ENCODE results near the gene PFN2. TPM values are rescaled to one million over a fixed set of nuclear protein-coding genes. Genes with fewer than 3 reads are reported as not detected.
"Not testable (repeated sequence)": the region's sequence is repeated elsewhere in the genome, so short reads cannot be mapped to it uniquely, and the experiment has no call there.

PFN2 gene
- total and polyA plus RNA-seq, 5 donors, result 48.5 to 74.6 (median 64.9) TPM

DNA sequence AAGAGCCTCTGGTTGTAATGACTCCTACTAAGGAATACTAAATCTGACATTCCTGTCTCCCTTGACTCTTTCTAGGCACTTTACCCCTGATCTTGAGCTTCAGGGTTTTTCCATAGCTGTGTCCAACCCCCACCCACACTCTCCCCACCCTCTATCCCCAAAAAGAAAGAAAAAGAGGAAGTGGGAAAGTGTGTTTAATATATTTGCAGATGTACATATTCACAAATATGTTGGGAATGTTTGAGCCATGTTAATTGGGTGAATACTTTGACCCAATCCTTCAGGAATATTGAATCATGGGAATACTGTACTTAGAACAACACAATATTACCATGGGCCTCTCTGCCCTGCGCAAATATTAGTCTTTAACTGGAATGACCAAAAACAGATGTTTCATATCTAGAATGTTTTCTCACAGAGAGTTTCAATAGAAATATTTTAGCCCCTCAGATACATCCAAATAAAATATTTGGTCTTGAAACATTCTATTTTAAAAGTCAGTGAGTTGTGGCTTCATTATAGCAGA, 19.8 kb upstream of the PFN2 start:
- no peak for DNase-seq
- Histone ChIP-seq H3K27ac (ENCODE audit: low read length) (no peak overlapping the region), H3K9me3 (ENCODE audit: control insufficient read depth, low read length) (no peaks in the 10 kb centered on the region), H3K4me1 (ENCODE audit: control insufficient read depth, insufficient read depth, low read length) (no peaks in the 10 kb centered on the region), H3K4me3 (ENCODE audit: low read length) (no peak overlapping the region), H3K27me3 (ENCODE audit: control insufficient read depth, insufficient read depth) (no peaks in the 10 kb centered on the region)
- intact Hi-C loops (cut with DNase I), result no loop called here
- 67% methylated on average over 1 of the region's 1 CpG for WGBS
- ATAC-seq, result no peak

DNA sequence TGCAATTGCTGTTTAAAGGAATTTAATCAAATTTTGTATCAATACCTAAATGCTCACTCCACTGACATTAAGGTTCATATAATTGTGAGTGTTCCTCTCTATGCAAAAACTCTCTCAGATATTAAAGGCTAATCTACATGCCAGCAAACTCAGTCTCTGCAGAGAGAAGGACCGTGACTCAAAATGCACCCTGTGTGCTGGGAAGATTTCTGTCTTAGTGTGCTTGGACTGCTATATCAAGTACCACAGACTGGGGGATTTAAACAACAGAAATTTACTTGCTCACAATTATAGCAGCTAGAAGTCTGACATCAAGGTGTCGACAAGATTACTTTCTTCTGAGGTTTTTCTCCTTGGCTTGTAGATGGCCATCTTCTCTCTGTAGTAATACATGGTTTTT, 18.6 kb upstream of the PFN2 start:
- DNase-seq (no peak), ATAC-seq (no peak)
- Histone ChIP-seq H3K27ac (ENCODE audit: low read length) (no peak overlapping the region), H3K4me3 (ENCODE audit: low read length) (no peak overlapping the region), H3K4me1 (ENCODE audit: control insufficient read depth, insufficient read depth, low read length) (no peaks in the 10 kb centered on the region), H3K9me3 (ENCODE audit: control insufficient read depth, low read length) (no peaks in the 10 kb centered on the region), H3K27me3 (ENCODE audit: control insufficient read depth, insufficient read depth) (no peaks in the 10 kb centered on the region)
- 85% methylated on average over 2 of the region's 2 CpGs for WGBS
- intact Hi-C loops (cut with DNase I), result no loop called here

DNA sequence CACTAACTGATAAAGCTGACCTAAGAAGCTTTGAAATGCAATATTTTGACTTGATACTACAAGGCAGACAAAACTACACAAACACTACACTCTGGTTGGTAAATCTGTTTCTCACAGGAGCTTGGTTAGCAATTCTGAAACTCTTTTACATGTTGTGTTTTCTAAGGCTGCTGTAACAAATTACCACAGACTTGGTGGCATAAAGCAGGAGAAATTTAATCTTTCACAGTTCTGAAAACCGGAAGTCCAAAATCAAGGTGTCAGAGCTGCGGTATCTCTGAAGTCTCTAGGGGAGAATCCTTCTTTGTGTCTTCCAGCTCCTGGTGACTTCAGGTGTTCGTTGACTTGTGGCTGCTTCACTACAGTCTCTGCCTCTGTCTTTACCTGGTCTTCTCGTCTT, 12.9 kb upstream of the PFN2 start:
- H3K4me3 ChIP-seq (ENCODE audit: low read length), result no peak overlapping the region
- H3K4me1 ChIP-seq (ENCODE audit: control insufficient read depth, insufficient read depth, low read length), result no peaks in the 10 kb centered on the region
- DNase-seq (no peak), ATAC-seq (no peak)
- H3K27ac ChIP-seq (ENCODE audit: low read length), result no peak overlapping the region
- 93% methylated on average over 4 of the region's 4 CpGs for WGBS
- no peaks in the 10 kb centered on the region for H3K9me3 ChIP-seq (ENCODE audit: control insufficient read depth, low read length)
- H3K27me3 ChIP-seq (ENCODE audit: control insufficient read depth, insufficient read depth), result no peaks in the 10 kb centered on the region
- intact Hi-C loops (cut with DNase I), result no loop called here

DNA sequence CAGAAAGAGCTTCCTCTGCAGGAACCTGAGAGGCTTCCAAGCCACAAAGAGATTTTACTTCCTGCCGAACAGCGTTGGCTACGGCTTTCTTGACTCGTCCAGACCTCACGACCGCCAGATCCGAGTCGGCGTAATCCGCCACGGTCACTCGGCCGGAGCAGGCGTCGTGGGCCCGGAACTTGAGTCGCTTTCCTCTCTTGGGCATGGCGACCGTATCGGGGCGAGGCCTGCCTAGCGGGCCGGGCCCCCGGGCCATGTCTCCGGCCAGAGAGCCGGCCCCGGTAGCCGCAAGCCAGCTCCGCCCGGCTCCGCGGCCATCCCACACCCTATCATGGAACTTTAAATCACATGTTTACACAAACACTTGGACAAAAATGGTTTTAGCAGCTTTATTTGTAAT, 12.4 kb upstream of the PFN2 start:
- H3K4me3 ChIP-seq (ENCODE audit: low read length); H3K4me1 ChIP-seq (ENCODE audit: control insufficient read depth, insufficient read depth, low read length); DNase-seq; H3K27ac ChIP-seq (ENCODE audit: low read length); H3K9me3 ChIP-seq (ENCODE audit: control insufficient read depth, low read length); intact Hi-C loops (cut with DNase I); H3K27me3 ChIP-seq (ENCODE audit: control insufficient read depth, insufficient read depth): not testable (repeated sequence)
- ATAC-seq, result peak in 1 of 2 donors; percentile 25
- 96% methylated on average over 32 of the region's 32 CpGs for WGBS

- intact Hi-C loops (cut with DNase I); H3K27me3 ChIP-seq (ENCODE audit: control insufficient read depth, insufficient read depth); H3K27ac ChIP-seq (ENCODE audit: low read length); H3K9me3 ChIP-seq (ENCODE audit: control insufficient read depth, low read length); H3K4me1 ChIP-seq (ENCODE audit: control insufficient read depth, insufficient read depth, low read length); H3K4me3 ChIP-seq (ENCODE audit: low read length); DNase-seq: not testable (repeated sequence)
- 71% methylated on average over 4 of the region's 10 CpGs for WGBS
- peak; percentile 22 to 52 for ATAC-seq
Observed at GRCh38 chr3:149981979-149982378, 11.3 kb upstream of the PFN2 start.

DNA sequence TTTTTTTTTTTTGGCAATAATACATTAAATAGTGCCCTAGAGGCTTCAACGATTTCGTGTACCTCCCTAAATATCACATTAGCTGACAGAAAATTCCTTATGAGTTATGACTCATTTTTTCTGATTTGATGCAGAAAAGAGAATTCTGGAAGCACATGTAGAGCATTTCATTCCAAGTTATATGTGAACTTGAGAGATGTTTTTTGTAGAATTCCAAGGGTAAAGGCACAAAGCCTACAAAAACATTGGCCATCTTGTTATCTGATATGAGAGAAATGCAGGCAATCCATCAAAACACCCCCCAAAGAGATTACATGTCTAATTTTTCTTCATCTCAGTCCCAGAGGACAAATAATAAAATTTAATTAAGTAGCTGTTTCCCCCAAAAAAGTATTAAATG, 6.7 kb upstream of the PFN2 start:
- ATAC-seq, result peak in 1 of 2 donors; percentile 57
- intact Hi-C loops (cut with DNase I), result no loop called here
- WGBS, result 47% methylated on average over 2 of the region's 2 CpGs
- no peaks in the 10 kb centered on the region for H3K27me3 ChIP-seq (ENCODE audit: control insufficient read depth, insufficient read depth)
- H3K4me3 ChIP-seq (ENCODE audit: low read length), result no peak overlapping the region
- H3K27ac ChIP-seq (ENCODE audit: low read length), result no peak overlapping the region
- no peaks in the 10 kb centered on the region for H3K9me3 ChIP-seq (ENCODE audit: control insufficient read depth, low read length)
- H3K4me1 ChIP-seq (ENCODE audit: control insufficient read depth, insufficient read depth, low read length), result no peaks in the 10 kb centered on the region
- DNase-seq, result no peak

GRCh38 chr3:149975919-149976318, 5.2 kb upstream of the PFN2 start:
- no peak overlapping the region for H3K4me3 ChIP-seq (ENCODE audit: low read length)
- no peak for DNase-seq
- intact Hi-C loops (cut with DNase I), result no loop called here
- ATAC-seq, result no peak
- H3K4me1 ChIP-seq (ENCODE audit: control insufficient read depth, insufficient read depth, low read length), result no peaks in the 10 kb centered on the region
- no peak overlapping the region for H3K27ac ChIP-seq (ENCODE audit: low read length)
- no peaks in the 10 kb centered on the region for H3K9me3 ChIP-seq (ENCODE audit: control insufficient read depth, low read length)
- H3K27me3 ChIP-seq (ENCODE audit: control insufficient read depth, insufficient read depth), result no peaks in the 10 kb centered on the region

DNA sequence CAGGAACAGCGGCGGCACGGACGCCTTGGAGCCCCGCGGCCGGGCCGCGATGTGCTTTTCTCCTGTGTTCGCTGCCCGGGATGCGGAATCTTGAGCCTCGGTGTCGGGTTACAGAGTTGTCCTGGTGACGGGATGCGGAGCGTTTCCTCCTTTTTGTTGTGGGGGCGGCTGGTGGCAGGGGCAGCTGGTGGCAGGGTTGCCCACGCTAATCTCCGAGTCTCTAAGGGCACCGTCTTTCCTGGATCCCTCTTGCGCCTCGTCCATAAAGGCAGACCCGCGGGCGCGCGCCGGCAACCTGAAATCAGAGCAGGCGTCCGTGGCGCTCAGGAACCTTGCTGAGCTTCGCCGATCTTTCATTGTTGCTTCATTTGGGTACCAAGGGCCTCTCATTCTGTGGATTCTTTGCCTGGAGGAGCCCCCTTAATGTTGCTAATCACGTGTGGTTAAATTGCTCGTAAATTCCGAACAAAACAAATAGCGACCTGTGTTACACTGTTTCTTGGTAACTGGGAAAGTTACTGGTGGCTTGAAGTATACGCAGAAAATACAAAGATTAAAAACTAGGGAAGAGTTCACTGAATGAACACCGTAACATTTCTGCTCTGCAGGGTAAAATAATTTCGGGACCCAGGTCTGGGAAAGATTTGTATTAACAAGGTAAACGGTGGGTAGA, 844 bp upstream of the PFN2 start:
- WGBS, result 1% methylated on average over 42 of the region's 42 CpGs
- ATAC-seq (peak in 1 of 2 donors; percentile 59), DNase-seq (peak; percentile 62 to 84 (median 76))
- peak overlapping the region; percentile 95 for H3K27ac ChIP-seq (ENCODE audit: low read length)
- intact Hi-C loops (cut with DNase I), result loop anchor here in 1 of 4 donors (2.0 kb wide), 1 partner anchor 213 kb away; no protein-coding TSS in a partner anchor
- no peaks in the 10 kb centered on the region for H3K4me1 ChIP-seq (ENCODE audit: control insufficient read depth, insufficient read depth, low read length)
- H3K9me3 ChIP-seq (ENCODE audit: control insufficient read depth, low read length), result no peaks in the 10 kb centered on the region
- no peaks in the 10 kb centered on the region for H3K27me3 ChIP-seq (ENCODE audit: control insufficient read depth, insufficient read depth)
- H3K4me3 ChIP-seq (ENCODE audit: low read length), result peak overlapping the region; percentile 75

- peak overlapping the region; percentile 94 for H3K27ac ChIP-seq (ENCODE audit: low read length)
- peak overlapping the region; percentile 75 for H3K4me3 ChIP-seq (ENCODE audit: low read length)
- under 1% methylated on average over 73 of the region's 73 CpGs for WGBS
- ATAC-seq (peak; percentile 80 to 83), DNase-seq (peak; percentile 86 to 91 (median 89))
- intact Hi-C loops (cut with DNase I), result loop anchor here in 3 of 4 donors (2.0 to 10.0 kb wide), 4 partner anchors 212 to 525 kb away; no protein-coding TSS in a partner anchor
- no peaks in the 10 kb centered on the region for H3K9me3 ChIP-seq (ENCODE audit: control insufficient read depth, low read length)
- H3K27me3 ChIP-seq (ENCODE audit: control insufficient read depth, insufficient read depth), result no peaks in the 10 kb centered on the region
- H3K4me1 ChIP-seq (ENCODE audit: control insufficient read depth, insufficient read depth, low read length), result no peaks in the 10 kb centered on the region
Observed at GRCh38 chr3:149969940-149970715, 567 bp downstream of the PFN2 start.

- DNase-seq (peak in 2 of 3 donors; percentile 50 to 63), ATAC-seq (peak; percentile 40 to 51)
- H3K27me3 ChIP-seq (ENCODE audit: control insufficient read depth, insufficient read depth), result no peaks in the 10 kb centered on the region
- intact Hi-C loops (cut with DNase I), result loop anchor here in 3 of 4 donors (5.0 to 10.0 kb wide), 3 partner anchors 213 to 525 kb away; no protein-coding TSS in a partner anchor
- H3K27ac ChIP-seq (ENCODE audit: low read length), result peak overlapping the region; percentile 90
- 18% methylated on average over 15 of the region's 15 CpGs for WGBS
- H3K4me3 ChIP-seq (ENCODE audit: low read length), result peak overlapping the region; percentile 75
- no peaks in the 10 kb centered on the region for H3K9me3 ChIP-seq (ENCODE audit: control insufficient read depth, low read length)
- H3K4me1 ChIP-seq (ENCODE audit: control insufficient read depth, insufficient read depth, low read length), result no peaks in the 10 kb centered on the region
Observed at GRCh38 chr3:149969110-149969939, 1.4 kb downstream of the PFN2 start.
